GM12891 (cell line): ENCODE results near the gene RYR2.

Experiments
- POLR2A ChIP-seq: IDR thresholded peaks from 2 replicates; pipeline ENCODE4 v1.6.1; 2011; ENCODE audit warnings: low read depth, low read length, control low read depth
- POLR2AphosphoS5 ChIP-seq: IDR thresholded peaks from 2 replicates; pipeline ENCODE4 v1.6.1; 2011; ENCODE audit warnings: low read depth, low read length, control low read depth

- TF ChIP-seq POLR2A (no peak), POLR2AphosphoS5 (no peak)
These were observed 91.9 kb downstream of the RYR2 start for GRCh38 chr1:237133921-237134320.
